Kidney epithelial cell (primary cell): ENCODE measurements around the gene SLC25A1. TPM values are rescaled to one million over a fixed set of nuclear protein-coding genes. Genes with fewer than 3 reads are reported as not detected.

Source experiments
- DNase-seq: peaks from one replicate; pipeline ENCODE4 v3.0.0-alpha.2; 2010; ENCODE audit warnings: low read depth
- H3K27me3 ChIP-seq: 2 replicates; pipeline ENCODE4 v1.6.0; 2011; ENCODE audit warnings: low read length; ENCODE audit not compliant: control insufficient read depth, insufficient read depth
- H3K36me3 ChIP-seq: 2 replicates; pipeline ENCODE4 v1.5.1; 2011; ENCODE audit warnings: low read length; ENCODE audit not compliant: control insufficient read depth, insufficient read depth
- H3K4me3 ChIP-seq: 2 replicates; pipeline ENCODE4 v1.5.1; 2011; ENCODE audit warnings: low read depth, mild to moderate bottlenecking, control low read depth, low read length
- CTCF ChIP-seq: IDR thresholded peaks from 2 replicates; pipeline ENCODE4 v1.5.1; 2011; ENCODE audit warnings: mild to moderate bottlenecking, moderate library complexity, low read length, control low read depth, inconsistent platforms; ENCODE audit not compliant: insufficient read depth, poor library complexity, severe bottlenecking
- total RNA-seq: library from RNA; depleted of rRNA; stranded (reverse); fragments of >200 nt; gene quantifications from 2 replicates; pipeline ENCODE4 v1.2.3, GENCODE V29; 2015

The SLC25A1 gene
- total RNA-seq, 1 donor from 2014 or later: 82.7 TPM

GRCh38 chr22:19152942-19153883 is 25.3 kb downstream of the SLC25A1 start:
- Histone ChIP-seq H3K27me3 (peaks cover 43% of the 10 kb centered on the region), H3K36me3 (no peaks in the 10 kb centered on the region), H3K4me3 (no peak overlapping the region)
- no peak for DNase-seq
- TF ChIP-seq CTCF: no peak

- TF ChIP-seq CTCF: no peak
- DNase-seq: no peak
- no peak overlapping the region for H3K4me3 ChIP-seq
- H3K27me3 ChIP-seq: peaks cover 56% of the 10 kb centered on the region
- no peaks in the 10 kb centered on the region for H3K36me3 ChIP-seq
These were observed 27.0 kb downstream of the SLC25A1 start for GRCh38 chr22:19151329-19152191.

GRCh38 chr22:19150482-19151328 is 27.8 kb downstream of the SLC25A1 start:
- Histone ChIP-seq H3K27me3 (peaks cover 56% of the 10 kb centered on the region), H3K36me3 (no peaks in the 10 kb centered on the region), H3K4me3 (no peak overlapping the region)
- no peak for DNase-seq
- no peak for TF ChIP-seq CTCF

GRCh38 chr22:19149991-19150390 is 28.5 kb downstream of the SLC25A1 start, which contains the start of gene GSC2:
GSC2 (minus strand) TSS chr22:19150292; CDS start chr22:19150283, 9 bp downstream.
- no peak within 1 kb of the TSS for H3K4me3 ChIP-seq
- peaks cover 54% of the 10 kb centered on the region for H3K27me3 ChIP-seq
- no peak for DNase-seq
- H3K36me3 ChIP-seq: no peaks in the 10 kb centered on the region
- TF ChIP-seq CTCF: no peak

- DNase-seq: no peak
- TF ChIP-seq CTCF: no peak
- H3K4me3 ChIP-seq: no peak overlapping the region
These were observed 29.3 kb downstream of the SLC25A1 start for GRCh38 chr22:19149047-19149883.

More at GRCh38 chr22:19149047-19149883, 29.3 kb downstream of the SLC25A1 start:
- no peaks in the 10 kb centered on the region for H3K36me3 ChIP-seq
- H3K27me3 ChIP-seq: peaks cover 53% of the 10 kb centered on the region
